Large intestine (tissue), 3 donors: ENCODE data around the gene VKORC1L1. TPM values are rescaled to one million over a fixed set of nuclear protein-coding genes. Genes with fewer than 3 reads are reported as not detected.

ENCODE experiments used
- DNase-seq, 2 donors: peaks; one replicate each; pipeline versions ENCODE4 v3.0.0 to v3.0.0-alpha.2; 2013
- H3K27ac ChIP-seq: one replicate; pipeline ENCODE4 v1.5.1; 2013; ENCODE audit warnings: low read length
- H3K27me3 ChIP-seq: 2 replicates; pipeline ENCODE4 v1.6.1; 2013; ENCODE audit warnings: low read length; ENCODE audit not compliant: control insufficient read depth, insufficient read depth
- H3K36me3 ChIP-seq: 2 replicates; pipeline ENCODE4 v1.6.1; 2013; ENCODE audit warnings: low read length; ENCODE audit not compliant: control insufficient read depth, insufficient read depth
- H3K4me1 ChIP-seq: one replicate; pipeline ENCODE4 v1.6.1; 2013; ENCODE audit warnings: low read length; ENCODE audit not compliant: control insufficient read depth, insufficient read depth
- H3K4me3 ChIP-seq: one replicate; pipeline ENCODE4 v1.5.1; 2013; ENCODE audit warnings: low read length
- H3K9me3 ChIP-seq: one replicate; pipeline ENCODE4 v1.6.1; 2013; ENCODE audit warnings: mild to moderate bottlenecking, low read depth, low read length, moderate library complexity; ENCODE audit not compliant: control insufficient read depth
- WGBS: methylation state at CpG from one replicate; pipeline ENCODE4 v1.1.5; 2013; ENCODE audit warnings: low lambda C conversion rate; ENCODE audit not compliant: insufficient coverage; 5-methylcytosine and 5-hydroxymethylcytosine counted together
- polyA plus RNA-seq: library from polyadenylated mRNA; unstranded; fragments of 120-200 nt; gene quantifications from one replicate; pipeline ENCODE4 v1.2.1, GENCODE V29; 2013

The VKORC1L1 gene
- polyA plus RNA-seq, 1 donor, result 29.3 TPM

- Histone ChIP-seq H3K4me3 (no peak overlapping the region), H3K27ac (no peak overlapping the region), H3K27me3 (no peaks in the 10 kb centered on the region), H3K4me1 (no peaks in the 10 kb centered on the region), H3K9me3 (no peaks in the 10 kb centered on the region), H3K36me3 (peaks cover 75% of the 10 kb centered on the region)
- DNase-seq, result no peak
- no CpG with 5 or more reads among the region's 9 CpGs for WGBS
Measured at GRCh38 chr7:65974876-65975275, 102.0 kb downstream of the VKORC1L1 start.

- no peaks in the 10 kb centered on the region for H3K27me3 ChIP-seq
- no peak overlapping the region for H3K27ac ChIP-seq
- no peak overlapping the region for H3K4me3 ChIP-seq
- DNase-seq, result no peak
- H3K36me3 ChIP-seq, result peaks cover 71% of the 10 kb centered on the region
- peaks cover 5% of the 10 kb centered on the region for H3K4me1 ChIP-seq
- H3K9me3 ChIP-seq, result no peaks in the 10 kb centered on the region
- WGBS, result 89% methylated on average over 4 of the region's 11 CpGs
Measured at GRCh38 chr7:65975814-65976445, 103.1 kb downstream of the VKORC1L1 start.

DNA sequence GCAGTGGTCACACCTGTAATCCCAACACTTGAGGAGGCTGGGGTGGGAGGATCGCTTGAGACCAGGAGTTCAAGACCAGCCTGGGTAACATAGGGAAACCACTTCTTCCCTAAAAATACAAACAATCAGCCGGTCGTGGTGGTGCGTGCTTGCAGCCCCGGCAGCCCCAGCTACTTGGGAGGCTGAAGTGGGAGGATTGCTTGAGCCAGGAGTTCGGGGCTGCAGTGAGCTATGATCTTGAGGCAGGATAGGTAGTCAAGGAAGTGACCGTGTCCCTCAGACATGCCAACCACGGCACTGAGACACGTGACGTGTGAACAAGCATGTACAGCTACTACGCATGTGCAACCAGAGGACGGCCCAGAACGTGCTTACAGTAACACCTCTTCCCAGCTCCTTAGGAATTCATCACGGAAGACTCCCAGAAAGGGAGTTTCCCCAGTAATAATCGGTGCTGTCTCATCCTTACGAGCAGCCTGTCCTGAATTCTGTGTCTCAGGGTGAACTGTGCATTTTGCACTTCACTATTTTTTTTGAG is 103.9 kb downstream of the VKORC1L1 start:
- peaks cover 64% of the 10 kb centered on the region for H3K36me3 ChIP-seq
- H3K9me3 ChIP-seq, result no peaks in the 10 kb centered on the region
- no peak for DNase-seq
- no peak overlapping the region for H3K4me3 ChIP-seq
- H3K27me3 ChIP-seq, result no peaks in the 10 kb centered on the region
- WGBS, result no CpG with 5 or more reads among the region's 16 CpGs
- H3K27ac ChIP-seq, result no peak overlapping the region
- H3K4me1 ChIP-seq, result peaks cover 7% of the 10 kb centered on the region

DNA sequence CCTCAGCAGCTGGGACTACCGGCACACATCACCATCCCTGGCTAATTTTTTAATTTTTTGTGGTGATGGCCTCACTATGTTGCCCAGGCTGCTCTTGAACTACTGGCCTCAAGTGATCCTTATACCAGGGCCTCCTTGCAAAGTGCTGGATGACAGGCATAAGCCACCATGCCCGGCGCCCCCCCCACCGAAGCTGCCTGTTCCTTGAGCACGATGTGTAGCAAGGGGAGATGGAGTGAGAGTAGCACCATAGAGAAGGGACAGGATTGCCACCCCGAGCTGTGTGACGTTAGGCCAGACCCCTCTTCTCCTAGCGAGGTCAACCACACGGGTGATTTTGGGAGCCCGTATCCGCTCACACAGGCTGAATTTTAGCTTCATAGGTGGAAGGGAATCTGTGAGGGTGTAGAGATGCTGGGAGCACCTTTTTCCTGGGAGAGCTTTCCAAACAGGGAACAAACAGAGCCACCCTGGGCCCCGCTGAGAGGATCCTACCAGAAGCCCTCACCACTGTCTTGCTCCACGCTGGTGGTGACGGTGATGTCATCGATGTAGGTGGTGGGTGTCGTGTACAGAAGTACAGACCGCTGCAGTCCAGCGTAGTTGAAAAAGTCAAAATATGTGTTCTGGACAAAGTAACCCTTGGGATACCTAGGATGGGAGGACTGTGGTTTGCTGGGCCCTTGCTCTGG is 106.2 kb downstream of the VKORC1L1 start:
- no peaks in the 10 kb centered on the region for H3K9me3 ChIP-seq
- peaks cover 43% of the 10 kb centered on the region for H3K36me3 ChIP-seq
- no peak for DNase-seq
- no peak overlapping the region for H3K4me3 ChIP-seq
- no peak overlapping the region for H3K27ac ChIP-seq
- H3K4me1 ChIP-seq, result peaks cover 8% of the 10 kb centered on the region
- no peaks in the 10 kb centered on the region for H3K27me3 ChIP-seq
- no CpG with 5 or more reads among the region's 18 CpGs for WGBS

- H3K27ac ChIP-seq, result no peak overlapping the region
- no CpG with 5 or more reads among the region's 29 CpGs for WGBS
Measured at GRCh38 chr7:65979583-65980477, 107.0 kb downstream of the VKORC1L1 start.

DNA sequence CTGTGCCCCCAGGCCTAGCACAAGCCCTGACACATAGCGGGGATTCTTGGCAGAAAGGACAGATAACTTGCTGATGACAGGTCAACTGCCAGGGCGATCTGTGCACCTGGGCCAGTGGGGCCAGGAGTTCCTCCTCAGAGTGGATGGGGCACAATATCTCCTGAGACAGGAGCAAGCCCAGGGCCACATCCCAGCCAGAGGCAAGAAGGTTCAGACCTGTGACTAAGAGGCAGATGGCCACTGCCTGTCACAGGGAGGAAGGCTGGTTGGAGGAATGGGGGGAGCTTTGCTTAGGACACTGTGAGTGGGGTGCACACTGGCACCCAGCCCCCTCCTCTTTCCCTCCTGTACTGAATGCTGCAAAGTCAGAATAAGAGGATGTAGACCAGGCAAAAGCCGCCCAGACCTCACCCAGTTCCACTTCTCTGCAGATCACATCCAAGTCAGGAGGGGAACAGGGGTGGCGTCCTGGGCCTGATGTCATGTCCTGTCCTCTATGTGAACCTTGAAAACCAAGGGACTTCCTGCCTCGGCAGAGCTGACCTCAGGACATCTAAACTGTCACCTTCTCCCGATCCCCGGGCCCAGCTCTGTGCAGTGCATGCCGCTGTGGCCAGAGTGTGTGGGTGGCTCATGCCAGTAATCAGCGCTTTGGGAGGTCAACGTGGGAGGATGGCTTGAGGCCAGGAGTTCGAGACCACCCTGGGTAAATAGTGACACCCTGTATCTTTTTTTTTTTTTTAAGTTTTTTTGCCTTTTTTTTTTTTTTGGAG is 107.8 kb downstream of the VKORC1L1 start:
- Histone ChIP-seq H3K36me3 (peaks cover 32% of the 10 kb centered on the region), H3K4me3 (peak overlapping the region; percentile 85), H3K9me3 (no peaks in the 10 kb centered on the region), H3K4me1 (peaks cover 13% of the 10 kb centered on the region), H3K27me3 (no peaks in the 10 kb centered on the region), H3K27ac (peak overlapping the region; percentile 37)
- DNase-seq, result peak; percentile 56 to 69
- WGBS, result no CpG with 5 or more reads among the region's 11 CpGs

More at GRCh38 chr7:65979583-65980477, 107.0 kb downstream of the VKORC1L1 start:
- Histone ChIP-seq H3K9me3 (no peaks in the 10 kb centered on the region), H3K27me3 (no peaks in the 10 kb centered on the region), H3K36me3 (peaks cover 35% of the 10 kb centered on the region), H3K4me1 (peaks cover 13% of the 10 kb centered on the region), H3K4me3 (no peak overlapping the region)
- DNase-seq, result no peak

DNA sequence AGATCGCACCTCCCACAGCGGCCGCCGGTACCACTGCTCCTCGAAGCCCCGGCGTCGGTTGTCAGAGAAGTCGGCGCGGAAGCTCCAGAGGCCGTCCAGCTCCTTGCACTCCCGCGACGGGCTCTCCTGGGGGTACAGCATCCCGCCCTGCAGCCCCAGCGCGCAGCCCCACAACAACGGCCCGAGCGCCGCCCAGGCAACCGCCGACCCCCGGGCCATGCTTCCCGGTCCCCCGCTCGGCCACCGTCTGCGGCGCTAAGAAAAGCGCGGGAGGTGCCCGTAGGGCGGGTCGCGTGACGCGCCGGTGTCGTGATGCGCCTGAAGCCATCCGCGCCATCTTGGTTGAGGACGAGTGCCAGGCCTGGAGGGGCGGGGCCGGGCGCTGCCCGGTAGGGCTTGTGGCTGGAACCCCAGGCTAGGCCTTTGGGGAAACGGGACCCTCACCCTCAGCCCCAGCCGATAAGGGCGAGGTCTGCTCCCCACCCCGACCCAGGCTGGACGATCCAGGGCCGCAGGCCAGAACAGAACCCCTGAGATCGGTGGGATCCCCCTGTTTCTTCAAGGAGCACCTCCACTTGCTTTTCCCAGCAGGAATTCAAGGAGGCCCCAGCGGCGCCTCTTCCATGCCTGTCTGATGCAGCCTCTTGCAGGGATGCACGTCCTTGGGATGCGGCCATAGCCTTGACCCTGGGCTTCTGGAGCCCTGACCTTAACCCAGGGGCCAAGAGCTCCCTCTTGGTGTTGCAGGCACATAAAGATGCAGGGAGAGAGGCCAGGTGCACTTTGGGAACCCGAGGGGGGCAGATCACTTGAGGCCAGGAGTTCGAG is 109.3 kb downstream of the VKORC1L1 start, which contains the start of gene GUSB:
Gene GUSB, minus strand, starts transcription at position 249 of the 828 bp plus-strand sequence. Its CDS starts 30 bp downstream, at position 219.
- WGBS, result no CpG with 5 or more reads among the region's 62 CpGs

DNA sequence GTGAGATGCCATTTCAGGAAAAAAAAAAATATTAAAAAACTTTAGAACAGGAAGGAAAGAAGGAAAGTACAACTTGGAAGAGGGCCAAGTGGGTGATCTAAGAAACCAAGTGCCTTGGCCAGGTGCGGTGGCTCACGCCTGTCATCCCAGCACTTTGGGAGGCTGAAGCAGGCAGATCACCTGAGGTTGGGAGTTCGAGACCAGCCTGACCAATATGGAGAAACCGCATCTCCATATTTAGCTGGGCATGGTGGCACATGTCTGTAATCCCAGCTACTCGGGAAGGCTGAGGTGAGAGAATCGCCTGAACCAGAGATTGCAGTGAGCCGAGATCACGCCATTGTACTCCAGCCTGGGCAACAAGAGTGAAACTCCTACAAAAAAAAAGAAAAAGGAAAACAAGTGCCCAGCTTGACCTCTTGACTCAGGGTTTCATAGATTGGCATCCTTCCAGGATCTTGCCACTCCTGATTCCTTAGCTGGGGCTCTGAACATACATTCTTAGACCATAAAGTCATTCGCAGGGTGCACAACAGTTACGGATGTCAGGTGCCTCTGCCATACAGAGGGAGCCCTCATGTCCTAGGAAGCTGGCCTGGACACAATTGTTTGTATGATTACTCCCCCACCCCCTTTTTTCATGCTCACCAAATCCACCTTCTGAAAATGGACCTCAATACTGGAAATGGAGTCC is 111.2 kb downstream of the VKORC1L1 start:
- Histone ChIP-seq H3K27ac (no peak overlapping the region), H3K27me3 (no peaks in the 10 kb centered on the region), H3K4me3 (no peak overlapping the region), H3K9me3 (no peaks in the 10 kb centered on the region), H3K36me3 (peaks cover 11% of the 10 kb centered on the region), H3K4me1 (peaks cover 13% of the 10 kb centered on the region)
- DNase-seq, result peak; percentile 69 to 80
- WGBS, result 100% methylated on average over 1 of the region's 10 CpGs

More for the DNA sequence above, 109.3 kb downstream of the VKORC1L1 start, which contains the start of gene GUSB:
- Histone ChIP-seq H3K27ac (peak within 1 kb of the TSS; percentile 37), H3K36me3 (peaks cover 20% of the 10 kb centered on the region), H3K27me3 (no peaks in the 10 kb centered on the region), H3K4me3 (peak within 1 kb of the TSS; percentile 85), H3K9me3 (no peaks in the 10 kb centered on the region), H3K4me1 (peaks cover 13% of the 10 kb centered on the region)
- DNase-seq, result peak; percentile 91 to 94

DNA sequence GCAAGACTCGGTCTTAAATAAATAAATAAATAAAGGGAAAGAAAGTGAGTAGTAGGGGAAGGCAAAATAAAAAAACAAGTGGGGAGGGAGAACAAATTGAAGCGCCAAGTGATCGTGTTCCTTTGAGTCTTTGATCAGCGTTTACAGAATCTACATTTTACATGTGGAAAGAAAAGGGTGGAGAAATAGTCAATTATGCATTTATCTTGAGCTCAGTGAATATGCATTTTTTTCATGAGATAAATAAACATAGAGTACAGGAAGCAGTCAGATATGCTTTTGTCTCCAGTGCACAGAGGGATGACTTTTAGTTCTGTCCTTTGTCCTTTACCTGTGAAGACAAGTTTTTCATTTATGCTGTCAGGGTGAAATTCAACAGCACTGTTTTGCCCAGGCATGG is 115.2 kb downstream of the VKORC1L1 start:
- Histone ChIP-seq H3K27ac (no peak overlapping the region), H3K27me3 (no peaks in the 10 kb centered on the region), H3K9me3 (no peaks in the 10 kb centered on the region), H3K36me3 (no peaks in the 10 kb centered on the region), H3K4me1 (peaks cover 6% of the 10 kb centered on the region), H3K4me3 (no peak overlapping the region)
- WGBS, result 85% methylated on average over 4 of the region's 4 CpGs
- DNase-seq, result no peak
